ENCODE measurements around the gene SCAF4.

GRCh38 chr21:31636874-31637273 is 95.0 kb downstream of the SCAF4 start:
- TF ChIP-seq RAD21 (IDR thresholded peaks at IDR 0.05; ENCODE audit: low read depth) (no peak), EP300 (IDR thresholded peaks at IDR 0.05; ENCODE audit: borderline replicate concordance) (no peak), CEBPB (IDR thresholded peaks at IDR 0.05) (no peak), EGR1 (IDR thresholded peaks at IDR 0.05) (no peak), YY1 (IDR thresholded peaks at IDR 0.05; ENCODE audit: low read depth) (no peak), CREB1 (IDR thresholded peaks at IDR 0.05; ENCODE audit: low read depth) (no peak), TAF1 (IDR thresholded peaks at IDR 0.05; ENCODE audit: low read depth) (no peak), NFIC (IDR thresholded peaks at IDR 0.05) (no peak), FOXM1 (IDR thresholded peaks at IDR 0.05; ENCODE audit: borderline replicate concordance, low read depth) (no peak), TEAD4 (IDR thresholded peaks at IDR 0.05) (no peak), REST (IDR thresholded peaks at IDR 0.05; ENCODE audit: low read depth) (no peak), MAX (IDR thresholded peaks at IDR 0.05) (no peak), TCF12 (IDR thresholded peaks at IDR 0.05; ENCODE audit: low read depth) (no peak)
